ENCODE measurements around the gene MMP7.

Gene MMP7, protein sequence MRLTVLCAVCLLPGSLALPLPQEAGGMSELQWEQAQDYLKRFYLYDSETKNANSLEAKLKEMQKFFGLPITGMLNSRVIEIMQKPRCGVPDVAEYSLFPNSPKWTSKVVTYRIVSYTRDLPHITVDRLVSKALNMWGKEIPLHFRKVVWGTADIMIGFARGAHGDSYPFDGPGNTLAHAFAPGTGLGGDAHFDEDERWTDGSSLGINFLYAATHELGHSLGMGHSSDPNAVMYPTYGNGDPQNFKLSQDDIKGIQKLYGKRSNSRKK

DNA sequence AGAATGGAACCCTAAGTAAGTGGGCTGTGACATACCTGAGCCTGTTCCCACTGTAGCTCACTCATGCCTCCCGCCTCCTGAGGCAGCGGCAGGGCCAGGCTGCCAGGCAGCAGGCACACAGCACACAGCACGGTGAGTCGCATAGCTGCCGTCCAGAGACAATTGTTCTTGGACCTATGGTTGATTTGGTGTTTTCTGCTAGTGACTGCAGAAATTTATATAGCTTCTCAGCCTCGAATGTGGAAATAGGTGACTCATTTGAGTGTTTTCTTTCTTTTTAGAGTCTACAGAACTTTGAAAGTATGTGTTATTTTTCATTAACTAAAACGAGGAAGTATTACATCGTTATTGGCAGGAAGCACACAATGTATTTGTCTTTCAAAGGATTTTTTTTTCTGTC lies at the start of gene MMP7:
Gene MMP7 (minus strand): TSS at position 190 of the 400 bp plus-strand sequence. CDS start 47 bp downstream, at position 143.
- peak in 1 of 2 donors; percentile 2 for DNase-seq (ENCODE audit: low read depth in 2 of 2)

DNA sequence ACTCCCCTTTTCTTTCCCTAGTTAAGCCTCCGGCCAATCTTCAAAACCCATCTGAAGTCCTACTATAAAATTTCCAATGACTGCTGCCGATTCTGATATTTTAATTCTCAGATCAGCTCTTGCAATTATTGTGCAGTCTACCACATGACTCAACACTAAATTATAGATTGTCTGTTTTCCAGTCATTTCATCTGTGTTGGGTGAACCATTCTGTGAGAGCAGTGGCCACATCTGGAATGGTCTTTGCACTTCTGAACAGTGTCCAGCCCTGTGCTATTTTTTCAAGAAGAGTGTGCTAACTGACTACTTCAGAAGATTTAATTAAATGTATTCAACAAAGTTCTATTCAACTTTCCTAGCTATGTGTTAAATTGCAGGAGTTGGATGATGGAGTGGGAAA lies 47.2 kb upstream of the MMP7 start:
- no peak for DNase-seq (ENCODE audit: low read depth in 2 of 2)

DNA sequence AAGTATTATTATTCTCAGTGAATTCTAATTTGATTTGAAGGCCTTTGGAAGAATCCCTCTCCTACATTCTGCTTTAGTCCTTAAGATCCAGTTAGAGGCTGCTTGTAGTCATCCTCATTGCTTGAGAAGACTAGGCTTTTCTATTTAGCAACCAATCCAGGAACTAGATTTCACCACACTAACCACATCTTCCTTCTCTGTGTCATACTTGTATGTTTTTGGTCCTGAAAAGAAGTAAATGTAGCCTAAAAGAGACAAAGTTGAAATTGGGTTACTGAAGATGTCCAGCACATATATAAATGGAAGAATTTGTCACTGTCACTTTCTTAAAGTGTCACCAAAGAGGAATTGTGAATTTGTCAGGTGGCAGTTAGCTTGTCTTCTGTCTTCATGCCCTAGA lies 46.6 kb upstream of the MMP7 start:
- no peak for DNase-seq (ENCODE audit: low read depth in 2 of 2)

DNA sequence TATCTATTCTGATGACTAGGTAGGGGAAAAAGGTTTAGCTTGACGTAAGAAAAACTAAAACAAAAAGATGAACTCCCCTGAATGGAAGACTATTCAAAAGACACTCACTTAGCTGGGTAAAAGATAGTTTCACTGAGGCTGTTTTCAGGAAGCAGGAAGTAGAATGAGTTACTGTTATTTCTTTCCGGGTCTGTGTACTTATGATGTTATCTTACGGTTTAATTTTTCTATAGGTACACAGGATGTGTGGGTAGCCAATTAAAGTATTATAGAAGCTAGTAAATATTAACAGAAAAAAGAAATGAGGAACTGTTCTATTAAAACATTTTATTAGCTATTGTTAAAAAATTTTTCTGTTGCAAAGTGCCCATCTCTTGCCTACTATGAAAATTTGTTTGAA lies 45.8 kb upstream of the MMP7 start:
- DNase-seq (ENCODE audit: low read depth in 2 of 2), result no peak

DNA sequence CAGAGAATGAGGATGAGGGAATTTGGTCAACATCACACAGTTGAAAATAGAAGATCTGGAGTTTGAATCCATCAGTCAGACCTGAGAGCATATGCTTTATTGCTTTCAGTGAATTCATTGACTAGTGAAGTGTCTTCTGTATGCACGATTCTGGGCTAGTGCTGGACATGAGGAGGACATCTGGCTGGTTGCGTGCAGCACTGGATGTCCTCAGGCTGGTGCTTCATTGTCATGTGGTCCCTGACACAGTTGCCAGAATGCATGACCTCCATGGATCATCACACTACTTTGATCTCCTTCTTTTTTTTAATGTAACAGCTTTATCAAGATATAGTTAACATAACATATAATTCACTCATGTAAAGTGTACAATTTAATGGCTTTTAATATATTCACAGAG lies 44.5 kb upstream of the MMP7 start:
- DNase-seq (ENCODE audit: low read depth in 2 of 2), result no peak

DNA sequence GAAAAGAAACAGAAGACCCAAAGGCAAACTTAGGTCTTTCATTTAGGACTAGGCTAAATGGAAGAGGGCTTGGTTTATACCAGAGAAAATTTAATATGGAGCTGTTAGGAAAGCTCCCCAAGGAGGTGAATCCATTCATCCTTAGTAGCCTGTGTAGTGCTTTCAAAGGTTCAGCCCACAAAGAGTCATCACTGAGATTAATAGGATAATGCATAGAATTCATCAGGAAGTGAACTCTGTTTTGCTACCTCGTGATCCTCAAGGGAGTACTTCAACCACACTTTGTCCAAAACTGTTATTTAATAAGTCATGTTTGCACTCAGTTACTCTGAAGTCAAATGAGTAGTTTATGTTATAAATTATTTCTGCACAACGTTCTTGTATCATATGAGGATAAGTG lies 43.3 kb upstream of the MMP7 start:
- no peak for DNase-seq (ENCODE audit: low read depth in 2 of 2)

DNA sequence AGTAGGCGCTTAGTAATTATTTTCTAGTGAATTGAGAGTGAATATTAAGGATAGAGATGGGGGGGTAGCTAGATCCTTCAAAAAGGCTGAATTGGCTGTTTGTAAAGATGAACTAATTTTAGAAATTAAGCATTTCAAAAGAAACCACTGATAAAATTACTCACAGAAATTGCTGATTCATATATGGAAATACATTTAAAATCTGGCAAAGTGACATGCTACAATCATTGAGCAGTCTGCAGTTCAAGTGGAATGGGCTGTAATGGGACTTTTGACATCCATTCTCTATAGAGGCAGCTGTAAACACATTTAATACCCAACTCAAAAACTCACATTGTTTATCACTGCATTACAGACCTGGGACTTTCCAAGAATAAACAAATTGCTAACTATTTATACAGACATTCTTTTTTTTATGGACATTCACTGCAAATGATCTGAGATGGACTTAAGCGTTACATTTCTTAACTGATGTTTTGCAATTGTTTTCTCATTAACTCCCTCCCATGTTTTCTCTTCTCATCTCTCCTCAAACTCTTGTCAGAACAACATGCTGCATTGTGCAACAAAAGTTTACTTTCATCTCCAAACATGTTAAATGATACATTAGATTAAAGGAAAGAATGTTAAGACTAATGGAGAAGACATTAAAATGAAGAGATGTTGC lies 42.1 kb upstream of the MMP7 start:
- no peak for DNase-seq (ENCODE audit: low read depth in 2 of 2)

DNA sequence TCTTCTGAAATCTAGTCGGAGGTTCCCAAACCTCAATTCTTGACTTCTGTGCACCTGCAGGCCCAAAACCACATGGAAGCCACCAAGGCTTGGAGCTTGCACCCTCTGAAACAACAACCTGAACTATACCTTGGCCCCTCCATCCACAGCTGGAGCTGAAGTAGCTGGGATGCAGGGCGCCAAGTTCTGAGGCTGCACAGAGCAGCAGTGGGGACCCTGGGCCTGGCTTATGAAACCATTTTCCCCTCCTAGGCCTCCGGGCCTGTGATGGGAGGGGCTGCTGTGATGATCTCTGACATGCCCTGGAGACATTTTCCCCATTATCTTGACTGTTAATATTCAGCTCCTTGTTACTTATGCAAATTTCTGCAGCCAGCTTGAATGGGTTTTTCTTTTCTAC lies 38.3 kb upstream of the MMP7 start:
- no peak for DNase-seq (ENCODE audit: low read depth in 2 of 2)

DNA sequence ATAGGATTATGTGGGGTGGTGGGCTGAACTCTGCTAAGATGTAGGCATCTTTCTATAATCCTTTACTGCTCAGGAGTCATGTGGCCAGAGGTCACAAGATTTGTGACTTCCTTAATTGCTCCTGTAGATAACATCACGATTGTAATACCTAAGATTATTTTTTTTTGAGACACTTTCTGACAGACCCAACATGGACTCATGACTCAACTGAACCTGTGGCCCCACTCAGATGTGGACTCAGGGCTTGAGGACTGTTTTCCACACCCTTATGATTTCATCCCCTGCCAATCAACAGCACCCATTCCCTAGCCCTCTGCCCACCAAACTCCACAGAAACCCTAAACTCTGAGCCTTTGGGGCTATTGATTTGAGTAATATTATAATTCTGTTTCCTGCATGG lies 35.6 kb upstream of the MMP7 start:
- DNase-seq (ENCODE audit: low read depth in 2 of 2), result no peak

DNA sequence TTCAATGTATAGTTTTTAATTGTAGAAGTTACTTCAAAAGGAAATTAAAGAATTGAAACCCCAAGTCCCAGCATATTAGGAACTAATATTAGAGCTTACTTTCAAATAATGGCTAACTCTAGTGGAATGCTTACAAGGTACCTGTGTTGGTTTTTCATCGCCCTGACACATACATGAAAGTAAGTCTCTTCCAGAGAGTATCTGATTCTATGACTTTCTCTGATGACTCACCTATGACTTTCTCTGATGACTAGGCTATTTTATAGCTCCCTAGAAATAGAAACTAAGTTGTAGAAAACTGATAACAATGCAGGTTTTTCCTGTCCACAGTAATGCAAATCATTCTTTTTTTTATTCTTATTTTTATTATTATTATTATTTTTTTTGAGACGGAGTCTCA lies 33.6 kb upstream of the MMP7 start:
- DNase-seq (ENCODE audit: low read depth in 2 of 2), result no peak

DNA sequence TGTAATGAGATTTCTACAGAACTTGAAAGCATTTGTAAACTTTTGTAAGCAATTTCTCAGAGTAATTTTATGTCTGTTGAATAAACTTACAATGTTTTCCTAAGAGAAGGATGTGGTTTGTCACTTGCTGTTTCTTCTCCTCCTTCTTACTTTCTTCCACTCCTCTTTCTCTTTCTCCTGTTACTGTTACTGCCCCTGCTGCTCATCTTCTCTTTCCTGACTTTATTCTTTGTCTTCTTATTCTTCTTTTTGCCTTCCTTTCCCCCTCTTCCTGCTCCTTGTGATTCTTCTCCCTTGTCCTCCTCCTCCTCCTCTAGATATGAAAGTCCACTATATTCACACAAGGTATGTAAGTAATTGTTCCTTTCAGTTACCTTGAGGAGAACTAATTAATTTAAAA lies 31.1 kb upstream of the MMP7 start:
- no peak for DNase-seq (ENCODE audit: low read depth in 2 of 2)

DNA sequence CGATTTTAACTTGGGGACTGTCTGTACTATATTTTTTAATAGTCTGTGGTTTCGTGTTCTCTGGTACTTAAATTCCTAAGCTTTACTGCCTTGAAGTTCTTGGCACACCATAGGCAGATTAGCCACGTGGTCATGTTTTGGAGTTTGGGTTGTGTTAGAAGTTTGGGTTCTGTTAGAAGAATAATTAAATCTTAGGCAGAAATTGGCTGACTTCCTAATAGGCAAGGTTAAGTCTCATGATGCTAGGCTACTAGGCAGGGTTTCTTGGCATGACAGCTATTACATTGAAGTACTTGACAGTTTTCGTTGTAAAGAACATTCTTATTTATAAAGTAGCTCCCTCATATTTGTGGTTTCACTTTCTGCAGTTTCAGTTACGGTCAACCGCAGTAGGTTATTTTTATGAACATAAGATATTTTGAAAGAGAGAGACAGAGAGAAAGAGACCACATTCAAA lies 30.0 kb upstream of the MMP7 start:
- no peak for DNase-seq (ENCODE audit: low read depth in 2 of 2)

DNA sequence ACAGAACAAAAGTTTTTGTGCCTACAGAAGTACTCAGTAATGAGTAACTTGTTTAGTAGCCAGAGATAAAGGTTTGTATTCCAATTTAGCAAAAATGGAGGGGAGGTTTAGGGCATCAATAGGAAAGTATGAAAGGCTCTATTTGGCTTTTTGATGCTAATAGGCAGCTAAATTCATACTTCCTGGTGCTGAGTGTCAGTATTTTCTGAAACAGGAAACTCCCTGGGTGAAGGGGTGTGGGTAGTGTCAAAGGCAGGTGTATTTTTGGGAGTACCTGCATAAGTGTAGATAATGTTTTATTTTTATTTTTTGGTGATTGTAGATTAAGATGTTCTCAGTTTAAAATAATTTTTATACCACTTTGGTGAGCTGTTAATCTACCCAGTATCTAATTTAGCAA lies 29.3 kb upstream of the MMP7 start:
- no peak for DNase-seq (ENCODE audit: low read depth in 2 of 2)

DNA sequence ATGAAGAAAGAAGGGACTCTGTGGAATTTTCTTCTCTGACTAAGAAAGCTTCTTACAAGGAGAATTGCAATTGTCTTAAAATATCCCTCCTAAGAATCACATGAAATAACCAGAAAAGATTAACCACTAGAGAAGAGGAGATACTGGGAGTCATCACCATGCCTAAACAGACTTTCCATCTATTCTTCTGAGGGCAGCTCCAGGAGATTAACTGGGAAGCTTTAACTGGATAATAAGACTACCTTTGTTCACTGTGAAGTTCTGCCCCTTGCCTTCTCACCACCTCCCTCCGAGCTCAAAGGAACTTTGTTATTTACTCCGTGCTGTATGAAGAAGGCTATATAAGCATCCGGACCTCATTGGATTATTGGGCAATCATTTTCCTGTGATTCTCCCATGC lies 24.5 kb upstream of the MMP7 start:
- DNase-seq (ENCODE audit: low read depth in 2 of 2), result no peak

DNA sequence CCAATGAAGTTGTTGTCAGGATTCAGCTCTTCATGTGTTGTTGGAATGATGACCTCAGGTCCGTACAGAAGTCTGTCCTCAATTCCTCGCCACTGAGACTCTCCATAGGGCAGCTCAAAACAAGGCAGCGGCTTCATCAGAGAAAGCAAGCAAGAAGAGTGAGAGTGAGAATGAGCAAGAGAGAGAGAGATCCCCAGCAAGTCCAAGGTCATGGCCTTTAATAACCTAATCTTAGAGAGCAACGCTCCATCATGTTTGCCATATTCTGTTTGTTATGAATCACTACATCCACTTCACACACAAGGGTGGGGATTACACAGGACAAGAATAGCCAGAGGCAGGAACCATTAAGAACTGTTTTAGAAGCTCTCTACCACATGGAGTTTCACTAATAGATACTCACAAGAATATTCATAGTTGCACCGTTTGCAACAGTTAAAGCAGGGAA lies 23.3 kb upstream of the MMP7 start:
- DNase-seq (ENCODE audit: low read depth in 2 of 2), result no peak

DNA sequence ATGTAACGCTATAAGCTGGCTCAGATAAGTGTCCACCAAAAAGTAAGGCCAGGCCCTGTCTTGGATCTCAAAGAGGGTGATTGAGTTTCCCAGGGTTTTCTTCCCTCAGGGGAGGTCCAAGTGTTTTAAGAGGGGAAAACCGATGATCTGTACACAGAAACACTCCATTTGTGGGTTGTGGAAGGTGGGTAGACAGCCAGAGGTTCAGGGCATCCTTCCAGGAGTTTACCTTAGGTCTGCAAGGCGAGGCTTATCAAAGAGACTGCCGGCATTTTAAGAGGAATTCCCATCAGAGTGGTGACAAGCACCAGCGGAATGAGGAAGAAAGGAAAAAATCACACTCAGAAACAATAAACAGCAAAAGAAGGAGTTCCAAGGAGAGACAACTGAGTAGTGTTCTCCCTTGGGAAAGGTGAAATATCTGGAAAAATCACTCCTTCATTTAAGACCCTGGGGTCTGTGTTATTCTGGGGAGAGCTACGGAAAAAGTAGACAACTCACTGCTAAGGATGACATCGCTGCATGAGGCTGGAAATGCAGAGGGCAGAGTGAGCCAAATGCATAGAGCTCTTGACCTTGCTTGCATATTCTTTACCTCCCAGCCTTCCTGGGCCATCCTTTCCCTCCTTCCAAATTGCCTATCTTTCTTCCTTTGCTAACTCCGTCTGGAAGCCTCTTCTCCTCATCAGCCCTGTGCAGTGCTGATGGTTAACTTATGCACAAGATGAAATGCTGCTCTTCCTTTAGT lies 22.1 kb upstream of the MMP7 start:
- DNase-seq (ENCODE audit: low read depth in 2 of 2), result no peak

DNA sequence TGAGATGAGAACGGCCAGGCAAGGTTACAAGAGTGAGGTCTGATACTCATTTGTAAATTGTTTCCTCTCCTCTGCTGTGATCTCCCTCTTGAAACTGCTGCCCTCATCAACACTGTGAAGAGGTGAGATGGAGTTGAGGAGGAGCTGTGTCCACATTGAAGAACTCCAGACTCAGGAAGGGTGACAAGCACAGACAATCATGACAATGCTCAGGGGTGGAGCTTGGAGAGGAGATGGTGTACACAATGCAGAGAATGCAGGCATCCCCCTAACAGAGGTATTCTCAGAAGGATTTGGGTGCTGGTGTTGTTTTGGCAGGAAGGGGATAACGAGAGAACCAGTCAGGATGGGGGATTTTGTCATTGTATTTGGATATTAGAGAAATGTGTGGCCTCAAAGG lies 21.5 kb upstream of the MMP7 start:
- no peak for DNase-seq (ENCODE audit: low read depth in 2 of 2)

DNA sequence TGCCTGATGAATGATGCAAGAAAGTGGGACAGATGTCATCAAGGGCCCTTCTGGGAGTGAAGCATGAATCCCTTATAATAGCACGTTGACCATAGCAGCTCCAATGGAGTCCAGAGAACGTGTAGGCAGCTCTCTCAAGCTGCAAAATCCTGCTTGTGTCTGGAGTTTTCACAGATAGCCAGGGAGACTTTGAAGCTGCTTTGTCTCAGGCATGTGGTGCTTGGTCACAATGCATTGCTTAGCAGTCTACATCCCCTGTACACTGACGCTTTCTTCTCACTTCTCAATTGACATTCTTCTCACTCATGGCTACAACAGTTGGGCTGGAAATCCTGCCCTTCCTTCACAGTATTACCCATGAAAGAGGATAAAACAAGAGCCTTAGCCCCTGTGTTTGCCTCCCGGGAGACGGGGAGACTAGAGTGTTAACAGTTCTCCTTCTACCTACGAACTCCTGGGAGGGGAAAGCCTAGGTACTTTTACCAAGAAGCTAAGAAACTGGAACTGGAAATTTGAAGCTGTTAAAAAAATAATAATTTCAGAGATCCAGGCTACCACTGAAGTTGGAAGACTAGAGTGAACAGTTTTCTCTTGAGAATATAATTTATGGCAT lies 20.7 kb upstream of the MMP7 start:
- DNase-seq (ENCODE audit: low read depth in 2 of 2), result no peak

DNA sequence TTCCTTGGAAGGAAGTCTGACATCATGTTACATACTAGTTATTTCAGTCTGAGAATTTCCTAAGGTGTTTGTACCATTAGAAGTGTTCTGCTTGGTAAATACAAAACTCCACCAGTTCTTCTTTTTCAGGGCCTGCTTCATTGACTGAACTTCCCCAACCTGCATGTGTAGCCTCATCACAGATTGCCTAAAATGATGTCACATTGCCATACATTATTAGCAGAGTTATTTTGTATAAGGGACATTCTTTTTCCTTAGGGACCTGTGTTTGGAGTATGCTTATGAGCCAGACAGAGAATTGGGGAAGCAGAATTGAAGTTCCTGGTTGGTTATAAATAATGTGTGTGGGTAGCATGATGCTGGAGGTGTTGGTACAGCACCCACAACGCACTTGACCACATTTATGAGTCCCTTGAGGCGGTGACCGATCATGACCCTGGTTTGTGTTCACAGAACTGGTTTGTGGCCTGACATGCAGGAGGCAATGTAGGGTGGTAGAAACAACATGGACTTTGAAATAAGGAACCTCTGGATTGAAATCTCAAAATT lies 16.4 kb upstream of the MMP7 start:
- DNase-seq (ENCODE audit: low read depth in 2 of 2), result no peak

DNA sequence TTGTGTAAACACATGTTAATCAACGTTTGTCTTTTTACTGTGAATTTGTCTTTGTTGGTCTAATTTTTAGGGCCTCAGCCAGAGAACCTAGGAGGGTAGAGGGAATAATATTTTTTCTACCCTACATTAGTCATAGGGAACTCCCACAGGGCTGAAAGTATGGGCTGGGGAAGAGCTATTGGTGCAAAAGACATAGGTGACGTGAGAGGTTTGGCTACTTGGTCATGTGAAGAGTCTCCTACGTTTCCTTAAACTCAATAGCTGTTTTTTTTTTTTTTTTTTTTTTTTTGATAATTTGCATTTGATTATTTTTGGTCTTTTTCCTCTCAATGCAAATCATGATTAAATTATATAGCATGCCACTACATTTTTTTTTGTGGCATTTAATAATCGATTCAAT lies 15.9 kb upstream of the MMP7 start:
- DNase-seq (ENCODE audit: low read depth in 2 of 2), result no peak

DNA sequence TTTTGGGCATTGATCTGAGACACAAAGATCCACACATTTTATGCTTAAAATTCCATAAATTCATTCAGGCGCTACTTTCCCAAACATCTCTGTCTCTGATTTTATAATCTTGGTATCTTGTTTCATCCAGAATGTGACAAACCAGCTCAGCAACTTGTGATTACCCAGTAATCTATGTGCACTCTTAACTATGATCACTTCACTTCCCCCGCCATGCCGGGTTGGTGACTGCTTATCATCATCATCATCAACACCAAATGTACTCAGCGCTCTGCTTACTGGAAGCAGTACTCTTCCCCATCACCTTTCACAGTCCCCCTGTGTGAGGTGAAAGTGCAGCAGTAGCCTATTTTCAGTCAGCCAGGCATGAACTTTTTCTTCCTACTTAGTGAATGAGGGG lies 15.2 kb upstream of the MMP7 start:
- no peak for DNase-seq (ENCODE audit: low read depth in 2 of 2)

DNA sequence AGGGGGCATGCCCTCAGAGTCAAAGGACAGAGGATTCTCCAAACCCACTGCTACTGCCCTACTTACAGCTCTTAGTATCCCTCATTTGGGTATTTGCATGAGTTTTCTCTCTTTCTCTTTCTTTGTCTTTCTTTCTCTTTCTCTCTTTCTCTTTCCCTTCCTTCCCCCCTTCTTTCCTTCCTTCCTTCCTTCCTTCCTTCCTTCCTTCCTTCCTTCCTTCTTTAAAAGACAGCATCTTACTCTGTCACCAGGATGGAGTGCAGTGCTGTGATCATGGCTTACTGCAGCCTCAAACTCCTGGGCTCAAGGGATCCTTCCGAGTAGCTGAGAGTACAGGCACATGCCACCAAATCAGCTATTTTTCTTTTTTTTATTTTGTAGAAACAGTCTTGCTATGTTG lies 14.0 kb upstream of the MMP7 start:
- no peak for DNase-seq (ENCODE audit: low read depth in 2 of 2)
